ENCODE data around the gene VIPR2.

GRCh38 chr7:159130820-159131219, 13.8 kb downstream of the VIPR2 start:
- no peak for TF ChIP-seq YY1 (IDR thresholded peaks at IDR 0.05; ENCODE audit: insufficient read depth, insufficient read length)
- no peak for TF ChIP-seq ZNF274 (IDR thresholded peaks at IDR 0.05; ENCODE audit: low read depth, low read length)
- TF ChIP-seq SUZ12 (IDR thresholded peaks at IDR 0.05; ENCODE audit: extremely low read depth, insufficient read depth, insufficient read length), result no peak

Measured in NT2/D1 (cell line).